DMS79 treated with DMSO at 0.1 percent for 48 hours (cell line): Measurements from ENCODE around the gene ZNF197.
"Not testable (repeated sequence)": the region's sequence is repeated elsewhere in the genome, so short reads cannot be mapped to it uniquely, and the experiment has no call there.

Source experiments
- DNase-seq: peaks from one replicate; lab custom pipeline; 2025; lab: John Stamatoyannopoulos, UW

The ZNF197 gene

DNA sequence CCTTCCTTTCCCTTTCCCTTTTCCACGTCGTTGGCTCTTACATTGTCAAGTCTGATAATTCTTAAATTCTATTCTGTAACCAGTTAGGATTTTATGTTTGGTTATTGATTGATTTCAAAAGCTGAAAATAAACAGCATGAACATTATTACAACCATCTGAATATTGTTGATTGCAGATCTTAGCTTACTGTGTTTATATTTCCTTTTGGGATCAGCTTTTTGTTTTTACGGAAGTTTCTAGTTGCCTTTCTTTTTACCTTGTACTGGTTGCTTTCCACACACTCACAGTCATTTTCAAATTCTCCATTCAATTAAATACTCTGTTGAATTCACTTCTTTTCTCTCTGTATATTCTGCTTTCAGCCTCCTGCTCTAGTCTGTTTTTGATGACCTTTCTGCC, 40.3 kb downstream of the ZNF197 start:
- no peak for DNase-seq

- DNase-seq: no peak
Observed at GRCh38 chr3:44666346-44666745, 41.5 kb downstream of the ZNF197 start.

DNA sequence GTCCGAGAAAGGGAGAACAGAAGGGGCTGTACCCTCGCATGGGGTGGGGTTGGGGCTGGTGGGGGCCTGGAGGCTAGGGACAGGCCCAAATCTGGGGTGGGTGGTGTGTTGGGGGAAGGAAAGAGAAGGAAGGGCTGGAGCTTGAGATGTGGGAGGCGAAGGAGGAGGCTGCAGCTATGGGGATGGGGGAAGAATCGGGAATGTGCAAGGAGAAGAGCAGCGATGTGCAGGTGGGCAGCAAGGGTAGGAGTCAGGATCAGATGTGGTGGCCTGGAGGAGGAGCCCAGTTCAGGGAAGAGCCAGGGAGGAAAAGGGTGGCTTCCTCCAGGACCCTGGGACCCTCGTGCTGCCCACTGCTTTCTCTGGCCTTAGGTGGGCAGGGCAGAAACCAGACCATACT, 44.9 kb downstream of the ZNF197 start:
- no peak for DNase-seq

- not testable (repeated sequence) for DNase-seq
Observed at GRCh38 chr3:44673466-44673865, 48.6 kb downstream of the ZNF197 start.

GRCh38 chr3:44674211-44674610, 49.4 kb downstream of the ZNF197 start:
- no peak for DNase-seq

GRCh38 chr3:44678480-44679116, 53.8 kb downstream of the ZNF197 start:
- DNase-seq: no peak

DNA sequence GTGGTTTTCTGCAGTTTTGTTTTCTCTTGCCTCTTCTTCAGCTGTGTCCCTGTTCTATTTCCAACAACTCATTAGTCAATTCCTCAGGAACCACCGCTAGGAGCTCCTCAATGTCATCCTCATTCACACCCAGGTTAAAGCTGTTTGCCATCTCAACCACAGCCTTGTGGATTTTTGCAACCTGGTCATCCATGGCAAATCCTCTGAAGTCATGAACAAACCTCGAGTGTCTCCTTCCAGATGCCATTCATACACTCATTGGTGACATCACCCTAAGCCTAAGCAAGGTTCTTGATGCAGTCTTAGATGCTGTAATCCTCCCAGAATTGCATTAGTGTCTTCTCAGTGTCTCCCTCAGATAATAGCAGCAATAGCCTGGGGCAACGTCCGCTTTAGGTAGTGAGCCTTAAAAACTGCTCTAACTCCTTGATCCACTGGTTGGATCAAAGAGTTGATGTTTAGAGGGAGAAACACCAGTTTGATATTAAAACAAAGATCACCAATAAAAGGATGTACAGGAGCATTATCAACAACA, 56.2 kb downstream of the ZNF197 start:
- no peak for DNase-seq

DNA sequence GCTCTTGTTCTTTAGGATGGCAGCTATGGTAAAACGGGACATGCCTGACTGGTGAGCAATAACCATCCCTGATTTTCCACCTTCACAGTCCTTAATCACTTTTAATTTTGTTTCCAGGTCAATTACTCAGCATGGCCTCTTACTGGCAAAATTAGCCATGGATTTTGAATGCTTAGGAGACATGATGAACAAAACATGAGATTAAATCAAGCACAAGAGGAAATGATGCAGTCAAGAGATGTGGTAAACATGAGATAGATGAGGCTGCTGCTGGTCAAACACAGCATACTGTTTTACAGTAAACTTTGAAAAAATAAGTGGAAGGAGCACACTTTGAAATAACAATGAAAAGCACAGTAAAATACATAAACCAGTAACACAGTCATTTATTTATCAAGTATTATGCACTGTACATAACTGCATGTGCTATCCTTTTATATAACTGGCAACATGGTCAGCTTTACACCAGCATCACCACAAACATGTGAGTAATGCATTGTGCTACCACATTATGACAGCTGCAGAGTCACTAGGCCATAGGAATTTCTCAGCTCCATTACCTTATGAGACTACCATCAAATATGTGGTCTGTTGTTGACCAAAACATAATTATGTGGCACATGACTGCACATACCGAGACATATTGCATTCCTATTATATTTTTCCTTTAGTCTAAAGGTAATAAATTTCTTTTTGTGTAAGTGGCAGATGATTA, 57.5 kb downstream of the ZNF197 start:
- DNase-seq: no peak

GRCh38 chr3:44685128-44685800, 60.4 kb downstream of the ZNF197 start:
- peak; percentile 49 for DNase-seq

DNA sequence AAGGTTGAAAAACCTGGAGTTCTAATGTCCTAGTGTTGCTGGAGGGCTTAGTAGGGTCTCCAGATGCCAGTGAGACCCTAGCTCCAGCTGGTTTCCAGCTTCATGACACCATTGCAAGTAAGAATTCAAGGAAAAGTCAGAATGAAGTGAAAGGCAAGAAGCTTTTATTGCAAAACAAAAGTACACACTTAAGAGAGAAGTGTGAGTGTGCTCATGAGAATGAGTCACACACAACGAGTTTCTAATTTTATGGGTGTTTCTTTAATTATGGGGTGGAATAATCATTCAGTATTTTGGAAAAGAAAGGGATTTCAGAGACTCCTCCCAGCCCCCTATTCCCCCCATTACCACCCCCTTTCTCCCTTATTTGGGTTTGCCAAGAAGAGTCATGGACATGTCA, 63.1 kb downstream of the ZNF197 start:
- no peak for DNase-seq
